HG03432 (cell line): ENCODE data around the gene MYH3.
A peak's percentile ranks its signal among the peaks of the same experiment; 100 is the strongest.

Experiments
- ATAC-seq: cut with Tn5 transposase; IDR thresholded peaks from one replicate; pipeline ENCODE4 v1.9.1; 2021; ENCODE audit warnings: mild to moderate bottlenecking, moderate library complexity; ENCODE audit not compliant: unreplicated experiment

MYH3 gene

DNA sequence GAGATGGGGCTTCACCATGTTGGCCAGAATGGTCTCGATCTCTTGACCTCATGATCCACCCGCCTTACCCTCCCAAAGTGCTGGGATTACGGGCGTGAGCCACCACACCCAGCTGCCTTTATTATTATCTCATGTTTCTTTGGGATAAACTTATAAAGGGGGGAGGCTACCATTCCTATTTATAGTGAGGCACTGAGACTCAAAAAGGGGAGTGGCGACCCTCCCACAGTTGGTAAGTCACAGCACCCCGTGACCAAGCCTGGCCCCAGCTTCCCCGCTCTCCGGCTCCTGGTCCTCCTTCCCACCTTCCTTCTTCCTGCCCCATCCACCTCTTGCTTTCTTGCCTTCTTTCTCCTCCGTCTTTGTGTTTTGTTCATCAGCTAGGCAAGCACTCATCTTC, 5.2 kb downstream of the MYH3 start:
- no peak for ATAC-seq

GRCh38 chr17:10649602-10650001, 7.5 kb downstream of the MYH3 start:
- no peak for ATAC-seq

- no peak for ATAC-seq
Measured at GRCh38 chr17:10648956-10649355, 8.2 kb downstream of the MYH3 start.

GRCh38 chr17:10648381-10648780, 8.7 kb downstream of the MYH3 start:
- ATAC-seq, result no peak

- peak; percentile 61 for ATAC-seq
Measured at GRCh38 chr17:10646392-10646990, 10.6 kb downstream of the MYH3 start.

- no peak for ATAC-seq
Measured at GRCh38 chr17:10640475-10640874, 16.6 kb downstream of the MYH3 start.

DNA sequence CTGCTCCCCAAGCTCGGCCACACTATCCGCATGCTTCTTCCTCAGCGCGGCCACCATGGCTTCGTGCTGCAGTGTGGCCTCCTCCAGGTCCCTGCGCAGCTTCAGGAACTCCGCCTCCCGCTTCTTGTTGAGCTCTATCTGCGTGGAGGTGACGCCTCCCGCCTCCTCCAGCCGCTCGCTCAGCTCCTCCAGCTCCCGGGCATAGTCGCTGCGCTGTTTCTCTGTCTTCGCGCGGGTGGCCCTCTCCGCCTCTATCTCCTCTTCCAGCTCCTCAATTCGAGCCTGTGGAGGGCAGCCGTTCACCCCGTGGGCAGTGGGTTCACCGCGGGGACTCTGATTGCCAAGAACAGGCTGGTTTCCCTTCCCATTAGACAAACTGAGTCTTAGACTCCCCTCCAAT, 19.0 kb downstream of the MYH3 start:
- no peak for ATAC-seq

DNA sequence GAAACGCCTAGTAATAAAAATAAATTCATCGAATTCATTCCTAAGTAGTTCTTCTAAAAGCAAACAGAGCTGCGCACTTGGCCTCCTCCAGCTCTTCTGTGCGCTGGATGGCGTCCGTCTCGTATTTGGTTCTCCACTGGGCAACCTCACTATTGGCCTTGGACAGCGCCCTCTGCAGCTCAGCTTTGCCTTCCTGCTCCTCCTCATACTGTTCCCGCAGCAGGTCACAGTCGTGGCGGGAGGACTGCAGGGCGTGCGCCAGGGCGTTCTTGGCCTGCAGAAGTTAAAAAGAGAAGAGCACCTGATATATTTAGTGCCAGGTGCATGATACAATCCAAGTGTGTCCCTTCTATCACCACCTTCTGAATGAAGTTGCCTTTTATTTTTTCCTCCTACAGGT, 21.8 kb downstream of the MYH3 start:
- no peak for ATAC-seq

DNA sequence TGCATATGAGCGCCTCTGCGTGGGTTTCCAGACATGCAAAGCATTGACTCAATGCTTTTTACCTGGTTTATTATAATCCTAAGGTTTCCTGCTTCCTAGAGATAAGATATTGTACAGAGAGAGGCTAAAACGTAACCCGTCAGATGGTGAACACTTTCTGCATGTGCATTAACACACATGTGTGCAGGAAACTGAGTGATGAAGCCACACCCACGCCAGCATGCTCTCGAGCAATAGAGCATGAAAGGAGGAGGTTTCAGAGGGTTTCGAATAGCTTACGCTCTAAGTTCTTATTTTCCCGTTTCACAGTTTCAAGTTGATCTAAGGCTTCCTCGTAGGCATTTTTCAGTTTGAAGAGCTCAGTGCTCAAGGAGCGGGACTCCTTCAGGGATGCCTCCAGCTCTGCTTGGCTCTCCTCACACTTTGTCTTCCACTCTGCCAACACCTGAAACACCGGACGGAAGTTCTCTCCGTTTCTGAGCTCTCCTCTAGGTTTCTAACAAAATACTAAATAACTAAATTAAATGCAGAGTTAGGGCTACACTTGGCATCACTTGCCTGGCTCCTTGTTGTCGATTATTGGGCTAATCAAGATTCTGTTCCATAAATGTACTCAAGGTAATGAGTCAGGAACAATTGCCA, 23.2 kb downstream of the MYH3 start:
- peak; percentile 97 for ATAC-seq

DNA sequence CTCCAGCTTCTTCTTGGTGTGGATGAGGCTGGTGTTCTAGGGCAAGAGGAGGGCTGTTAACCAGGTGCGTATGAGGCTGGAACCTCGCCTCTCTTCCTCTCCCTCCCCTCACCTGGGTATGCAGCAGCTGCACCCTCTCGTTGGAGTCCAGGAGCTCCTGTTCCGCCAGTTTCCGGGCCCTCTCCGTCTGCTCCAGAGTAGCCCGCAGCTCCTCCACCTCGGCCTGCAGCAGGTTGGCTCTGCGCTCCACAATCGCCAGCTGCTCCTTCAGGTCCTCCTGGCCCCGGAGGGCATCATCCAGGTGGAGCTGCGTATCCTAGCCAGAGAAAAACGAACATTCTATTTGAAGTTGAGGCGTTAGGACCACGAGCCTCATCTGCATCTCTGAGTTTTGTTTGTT, 25.4 kb downstream of the MYH3 start:
- ATAC-seq, result no peak

DNA sequence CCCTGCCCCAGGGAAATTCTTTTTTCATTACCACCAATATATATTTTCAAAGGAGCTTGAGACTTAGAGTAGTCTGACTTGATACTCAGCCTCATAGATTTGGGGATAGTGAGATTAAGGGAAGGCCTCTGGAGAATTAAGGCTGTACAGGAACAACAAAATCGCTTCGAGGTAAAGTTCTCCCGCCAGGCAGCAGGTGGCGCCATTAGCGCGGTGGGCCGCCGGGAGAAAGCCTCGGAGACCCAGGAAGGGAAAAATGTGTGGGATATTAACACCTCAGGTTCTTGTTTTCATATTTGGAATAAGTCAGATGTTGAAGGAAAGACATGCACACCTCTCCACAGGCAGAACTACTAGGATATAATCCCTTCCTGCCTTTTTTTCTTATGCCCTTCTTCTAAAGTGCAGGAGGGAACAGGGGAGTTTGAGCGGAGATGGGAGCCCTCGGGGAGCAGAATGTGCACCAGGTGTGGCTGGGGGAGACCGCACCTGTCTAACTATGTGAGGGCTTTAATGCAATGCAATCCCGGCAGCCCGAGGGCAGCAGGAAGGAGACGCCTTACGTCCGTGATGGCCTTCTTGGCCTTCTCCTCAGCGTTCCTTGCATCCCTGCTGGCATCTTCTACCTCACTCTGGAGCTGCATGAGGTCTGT, 25.9 kb downstream of the MYH3 start:
- no peak for ATAC-seq

DNA sequence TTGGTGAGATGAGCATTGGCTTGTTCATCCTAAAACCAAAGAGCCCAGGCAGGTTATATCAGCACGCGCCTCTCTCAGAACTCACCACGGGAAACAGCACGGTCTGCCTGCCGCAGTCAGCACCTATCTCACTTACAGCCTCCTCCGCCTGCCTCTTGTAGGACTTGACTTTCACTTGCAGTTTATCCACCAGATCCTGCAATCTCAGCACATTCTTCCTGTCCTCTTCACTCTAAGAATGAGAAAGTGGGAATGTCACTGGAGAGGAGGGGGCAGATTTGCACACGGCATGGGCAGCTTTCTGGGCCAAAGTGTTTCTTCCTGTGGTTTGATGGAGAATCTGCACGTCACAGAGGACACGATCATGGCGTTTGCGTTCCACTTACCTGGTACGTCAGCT, 27.4 kb downstream of the MYH3 start:
- no peak for ATAC-seq

- ATAC-seq, result no peak
Measured at GRCh38 chr17:10628756-10629155, 28.4 kb downstream of the MYH3 start.

GRCh38 chr17:10626390-10626789, 30.7 kb downstream of the MYH3 start:
- ATAC-seq, result no peak

DNA sequence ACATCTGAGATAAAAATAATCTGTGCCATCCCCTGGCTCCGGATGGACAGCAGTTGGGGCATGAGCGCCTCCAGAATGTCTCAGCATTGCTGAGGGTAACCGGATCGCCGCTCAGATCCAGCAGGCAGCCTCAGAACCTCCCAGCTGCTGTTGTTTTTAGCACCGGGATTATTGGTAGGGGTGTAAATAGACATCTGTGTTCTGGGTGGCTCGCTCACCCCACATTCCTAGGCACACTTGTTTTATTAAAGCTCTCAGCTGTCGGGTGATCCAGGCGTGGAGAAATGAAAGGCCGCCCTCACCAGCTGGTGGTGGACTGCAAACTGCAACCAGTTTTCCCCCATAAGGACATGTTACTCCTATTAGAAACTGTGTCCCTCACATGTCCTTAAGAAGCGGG, 32.1 kb downstream of the MYH3 start:
- no peak for ATAC-seq

DNA sequence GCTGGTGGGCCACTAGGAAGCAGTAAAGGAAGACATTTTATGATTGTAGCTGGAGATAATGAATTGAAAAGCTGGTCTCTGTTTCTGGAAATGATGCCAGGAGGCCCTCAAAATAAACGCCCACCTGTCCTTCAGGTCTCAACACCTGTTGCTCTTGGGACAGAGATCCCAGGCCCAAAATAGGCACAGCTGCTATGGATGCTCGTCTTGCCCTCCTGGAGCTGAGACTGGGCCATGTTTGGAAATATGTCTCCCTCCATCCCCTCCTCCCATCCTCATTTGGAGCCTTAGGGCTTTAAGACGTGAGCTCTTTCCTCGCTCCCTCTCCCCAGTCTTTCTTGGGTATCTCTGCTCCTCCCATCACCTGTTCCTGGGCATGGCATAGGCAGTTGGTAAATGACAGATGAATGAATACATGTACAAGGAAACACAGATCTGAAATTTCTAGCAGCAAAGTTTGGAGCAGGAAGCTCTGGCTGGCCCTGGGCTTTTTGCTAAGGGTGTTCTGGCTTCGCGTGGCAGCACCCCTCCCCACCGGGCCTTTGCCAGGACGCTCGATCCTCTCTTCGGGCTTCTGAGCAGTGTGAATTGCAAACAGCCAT, 33.3 kb downstream of the MYH3 start:
- ATAC-seq, result no peak

DNA sequence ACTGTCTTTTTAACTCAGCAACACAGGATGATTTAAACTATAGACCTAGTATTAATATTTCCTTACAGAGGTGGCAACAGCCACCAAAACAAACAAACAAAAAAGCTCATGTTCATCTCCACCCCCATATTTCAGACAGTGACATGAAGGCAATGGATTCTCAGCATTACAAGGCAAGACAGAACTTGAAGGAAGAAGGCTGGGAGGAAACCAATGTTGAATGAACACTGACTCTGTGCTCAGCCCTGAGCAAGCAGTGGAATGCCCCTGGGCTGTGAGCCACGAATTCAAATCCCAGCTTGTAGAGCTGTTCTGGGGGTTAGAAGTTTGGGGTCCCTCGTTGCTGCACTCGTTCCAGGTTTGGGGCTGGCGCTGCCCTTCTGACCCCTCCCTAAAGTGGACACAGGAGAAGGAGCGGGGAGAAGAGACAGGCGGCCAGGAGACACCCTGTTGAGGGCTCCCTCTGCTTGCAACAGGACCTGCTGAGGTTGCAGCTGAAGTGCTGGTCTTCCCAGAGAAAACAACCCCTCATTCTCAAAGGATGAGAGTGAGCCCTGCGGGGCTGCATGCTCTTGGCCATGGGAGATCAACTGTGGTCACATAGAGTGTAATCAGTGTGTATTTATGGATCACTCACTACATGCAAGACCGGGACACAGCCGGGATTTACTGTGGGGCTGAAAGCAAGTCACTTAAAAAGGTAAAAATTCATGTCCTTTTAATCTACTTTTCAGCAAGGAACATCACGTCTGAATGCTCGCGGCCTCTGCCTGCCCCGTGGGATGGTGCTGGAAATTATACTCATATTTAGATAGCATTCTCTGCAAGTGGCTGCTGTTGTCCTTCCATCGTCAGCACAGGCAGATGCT, 34.3 kb downstream of the MYH3 start:
- ATAC-seq, result peak; percentile 46

- no peak for ATAC-seq
Measured at GRCh38 chr17:10621397-10621796, 35.7 kb downstream of the MYH3 start.

GRCh38 chr17:10620823-10621222, 36.3 kb downstream of the MYH3 start:
- no peak for ATAC-seq

GRCh38 chr17:10618202-10618635, 38.9 kb downstream of the MYH3 start:
- ATAC-seq, result peak; percentile 78

- no peak for ATAC-seq
Measured at GRCh38 chr17:10617120-10617505, 40.0 kb downstream of the MYH3 start.
